GM18507 (cell line): ENCODE measurements around the gene NCOA4.
"Not testable (repeated sequence)": the region's sequence is repeated elsewhere in the genome, so short reads cannot be mapped to it uniquely, and the experiment has no call there.

Experiments used
- DNase-seq: peaks from one replicate; pipeline ENCODE4 v3.0.0; 2011; ENCODE audit warnings: low read depth; ENCODE audit not compliant: insufficient read length; ENCODE audit errors: extremely low spot score
- FAIRE-seq: peaks from 2 replicates; lab custom pipeline; 2011; peaks lifted over from hg19 to GRCh38; lab: Jason Lieb, UNC

The NCOA4 gene

DNA sequence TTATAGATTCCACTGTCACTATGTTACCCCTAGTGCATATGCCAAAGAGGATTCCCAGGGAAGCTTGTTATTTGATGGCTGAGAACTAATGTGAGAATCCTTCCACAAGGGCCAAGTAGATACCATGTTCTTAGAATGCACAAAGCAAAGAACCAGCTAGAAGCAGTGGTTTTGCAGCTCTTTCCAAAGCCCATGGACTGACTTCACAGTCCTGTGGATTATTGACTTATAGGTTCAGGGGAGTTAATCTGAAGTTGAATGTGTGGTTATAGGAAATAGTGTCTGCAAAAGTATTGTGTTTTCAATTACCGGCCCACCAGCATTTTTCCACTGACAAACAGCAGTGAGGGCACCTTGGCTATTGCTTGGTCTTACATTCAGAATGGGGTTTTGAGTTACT, 29.9 kb downstream of the NCOA4 start:
- FAIRE-seq (no peak), DNase-seq (no peak)

DNA sequence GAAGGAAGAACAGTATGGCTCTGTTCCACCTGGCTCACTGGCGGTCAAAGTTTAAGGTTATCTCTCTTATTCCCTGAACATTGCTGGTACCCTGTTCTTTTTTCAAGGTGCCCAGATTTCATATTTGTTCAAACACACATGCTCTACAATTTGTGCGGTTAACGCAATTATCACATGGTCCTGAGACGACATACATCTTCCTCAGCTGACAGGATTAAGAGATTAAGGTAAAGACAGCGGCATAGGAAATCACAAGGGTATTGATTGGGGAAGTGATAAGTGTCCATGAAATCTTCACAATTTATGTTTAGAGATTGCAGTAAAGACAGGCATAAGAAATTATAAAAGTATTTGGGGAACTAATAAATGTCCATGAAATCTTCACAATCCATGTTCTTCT, 30.5 kb downstream of the NCOA4 start:
- not testable (repeated sequence) for FAIRE-seq, DNase-seq

DNA sequence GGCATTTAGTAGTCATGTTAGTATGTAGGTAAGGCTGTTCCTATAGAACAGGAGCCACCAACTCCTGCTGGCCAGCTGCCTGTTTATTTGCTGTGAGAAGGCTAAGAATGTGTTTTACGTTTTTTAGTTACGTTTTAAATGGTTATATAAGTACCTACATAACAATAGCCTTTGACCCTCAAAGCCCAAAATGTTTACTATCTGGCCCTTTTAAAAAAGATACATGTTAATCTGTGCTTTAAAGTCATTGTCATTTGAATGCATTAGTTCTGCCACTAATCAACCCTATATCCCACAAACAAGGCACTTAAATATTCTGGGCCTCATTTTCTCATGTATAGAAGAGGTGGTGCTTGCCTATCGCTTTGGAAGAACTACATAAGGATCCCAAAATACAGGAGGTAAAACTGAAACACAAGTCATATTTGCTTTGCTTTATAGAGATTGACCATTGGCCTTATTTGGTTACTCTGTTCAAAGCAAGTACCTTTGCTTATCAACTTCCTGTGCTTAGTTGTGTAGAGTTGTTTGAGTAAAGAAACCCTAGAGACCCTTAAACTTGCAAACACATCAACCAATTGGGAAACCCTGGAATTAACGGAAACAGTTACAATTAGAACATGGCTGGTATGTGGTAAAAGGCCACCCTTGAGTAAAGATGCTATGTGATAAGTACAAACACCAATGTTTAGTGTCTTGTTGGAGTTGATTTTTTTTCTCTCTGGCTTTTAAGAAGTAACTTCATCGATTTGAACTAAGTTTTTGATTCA, 32.2 kb downstream of the NCOA4 start:
- FAIRE-seq = no peak
- DNase-seq = no peak

DNA sequence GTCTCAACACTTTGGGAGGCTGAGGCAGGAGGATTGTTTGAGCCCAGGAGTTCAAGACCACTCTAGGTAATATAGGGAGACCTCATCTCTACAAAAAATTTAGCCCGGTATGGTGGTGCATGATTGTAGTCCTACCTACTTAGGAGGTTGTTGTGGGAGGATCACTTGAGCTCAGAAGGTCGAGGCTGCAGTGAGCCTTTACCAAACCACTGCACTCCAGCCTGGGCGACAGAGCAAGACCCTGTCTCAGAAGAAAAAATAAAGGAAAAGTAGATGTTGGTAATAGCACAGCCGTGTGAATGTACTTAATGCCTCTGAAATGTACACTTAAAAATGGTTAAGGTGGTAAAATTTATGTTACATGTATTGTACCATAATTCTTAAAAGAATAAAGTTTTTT, 32.9 kb downstream of the NCOA4 start:
- DNase-seq (no peak), FAIRE-seq (no peak)

DNA sequence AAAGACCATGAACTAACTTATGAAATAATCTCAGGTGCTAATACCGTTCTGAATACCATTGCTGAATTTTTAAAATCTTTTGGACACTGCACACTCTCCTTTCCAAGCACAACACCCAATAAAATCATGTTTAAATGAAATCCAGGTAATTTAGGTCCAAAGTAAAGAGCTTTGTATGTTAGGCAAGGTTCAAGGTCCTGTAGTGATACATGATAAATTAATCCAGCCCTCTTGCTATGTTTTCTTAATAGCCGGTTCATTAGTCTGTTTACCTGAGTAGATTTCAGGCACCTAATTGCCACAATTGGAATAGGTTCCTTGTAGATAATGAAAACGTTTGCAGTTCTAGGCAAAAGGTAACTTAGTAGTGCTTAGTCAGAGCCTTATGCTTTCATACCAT, 44.8 kb downstream of the NCOA4 start:
- not testable (repeated sequence) for DNase-seq, FAIRE-seq

DNA sequence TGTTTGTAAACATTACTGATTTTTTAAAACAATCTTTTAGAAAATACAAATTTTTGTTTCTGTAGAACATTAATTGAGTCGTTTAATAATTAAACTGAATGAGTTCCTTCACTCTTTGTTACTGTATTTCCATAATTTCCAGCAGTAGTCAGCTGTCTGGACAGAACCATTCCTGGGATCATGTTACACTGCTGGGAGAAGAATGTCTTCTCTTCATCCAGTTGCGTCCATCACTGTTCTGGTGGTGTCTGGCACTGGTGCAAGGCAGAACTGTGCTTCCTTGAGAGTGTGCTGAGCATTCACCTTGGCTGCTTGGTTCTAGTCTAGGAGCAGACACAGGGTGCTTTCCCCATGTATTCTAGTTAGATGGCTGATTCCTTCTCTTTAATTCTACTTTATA, 46.0 kb downstream of the NCOA4 start:
- not testable (repeated sequence) for FAIRE-seq

DNA sequence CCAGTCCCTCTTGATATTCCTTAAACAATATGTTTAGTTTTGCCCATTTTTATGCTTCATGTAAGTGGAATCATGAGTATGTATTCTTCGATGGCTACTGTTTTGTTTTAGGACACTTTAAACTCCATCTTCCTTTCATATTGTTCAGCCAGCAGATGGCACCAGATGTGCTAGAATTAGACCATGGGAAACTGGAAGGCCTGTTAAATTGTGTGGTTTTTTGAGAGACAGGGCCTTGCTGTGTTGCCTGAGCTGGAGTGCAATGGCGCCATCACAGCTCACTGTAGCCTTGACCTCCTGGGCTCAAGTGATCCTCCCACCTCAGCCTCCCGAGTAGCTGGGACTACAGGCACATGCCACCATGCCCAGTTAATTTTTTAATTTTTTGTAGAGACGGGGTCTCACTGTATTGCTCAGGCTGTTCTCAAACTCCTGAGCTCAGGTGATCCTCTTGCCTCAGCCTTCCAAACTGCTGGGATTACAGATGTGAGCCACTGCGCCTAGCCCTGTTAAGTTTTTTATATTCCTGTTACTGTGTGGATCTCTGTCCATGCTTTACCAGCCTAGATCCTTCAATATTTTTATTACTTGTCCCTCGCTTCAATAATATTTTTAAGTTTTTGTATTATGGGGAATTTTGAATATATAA, 46.8 kb downstream of the NCOA4 start:
- FAIRE-seq, DNase-seq: not testable (repeated sequence)

More for the DNA sequence above, 46.0 kb downstream of the NCOA4 start:
- DNase-seq = not testable (repeated sequence)

DNA sequence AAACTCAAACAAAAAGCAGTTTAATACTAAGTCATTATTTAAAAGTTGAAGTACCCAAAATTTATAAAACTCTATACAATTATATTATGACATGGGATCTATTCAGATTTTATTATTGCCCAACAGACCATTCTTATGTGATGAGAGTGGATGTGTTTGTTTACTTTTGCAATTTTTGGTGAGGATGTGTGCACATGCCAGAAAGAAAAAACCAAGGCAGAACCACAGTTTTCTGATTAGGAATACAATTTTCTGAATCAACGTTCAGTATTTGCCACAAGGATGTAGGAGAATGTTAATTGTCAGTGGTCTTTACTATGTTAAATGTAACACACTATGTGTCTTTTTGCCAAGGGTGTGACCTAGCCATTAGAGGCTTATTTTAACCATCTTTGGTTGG, 49.1 kb downstream of the NCOA4 start:
- FAIRE-seq, DNase-seq: not testable (repeated sequence)

DNA sequence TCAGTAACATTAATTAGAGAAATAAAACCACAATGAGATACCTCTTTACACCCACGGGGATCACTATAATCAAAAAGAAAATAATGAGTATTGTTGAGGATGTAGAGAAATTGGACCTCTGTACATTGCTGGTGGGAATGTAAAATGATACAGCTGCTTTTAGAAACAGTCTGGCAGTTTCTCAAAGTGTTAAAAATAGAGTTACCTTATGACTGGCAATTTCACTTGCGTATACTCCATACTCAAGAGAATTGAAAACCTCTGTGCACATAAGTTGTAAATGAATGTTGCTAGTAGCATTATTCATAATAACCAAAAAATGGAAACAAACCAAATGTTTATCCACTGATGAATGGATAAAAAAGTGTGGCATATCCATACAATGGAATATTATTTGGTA, 51.9 kb downstream of the NCOA4 start:
- not testable (repeated sequence) for DNase-seq, FAIRE-seq

DNA sequence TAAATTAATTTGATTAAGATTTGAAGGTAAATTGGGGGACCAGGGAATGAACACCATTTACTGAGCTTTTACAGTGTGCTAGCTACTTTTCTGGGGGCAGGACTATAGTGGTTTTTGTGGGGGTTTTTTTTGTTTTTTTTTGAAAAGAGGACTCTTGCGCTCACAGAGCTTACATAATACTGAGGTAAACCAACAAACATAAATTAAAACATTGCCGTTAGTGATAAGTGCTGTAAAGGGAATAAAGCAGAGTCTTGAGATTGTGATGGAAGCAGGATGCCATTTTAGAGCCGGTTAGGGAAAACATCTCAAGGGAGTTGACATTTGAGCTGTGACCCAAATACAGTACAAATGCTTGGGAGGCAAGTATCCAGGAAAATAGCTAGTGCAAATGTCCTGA, 56.4 kb downstream of the NCOA4 start:
- not testable (repeated sequence) for FAIRE-seq, DNase-seq

DNA sequence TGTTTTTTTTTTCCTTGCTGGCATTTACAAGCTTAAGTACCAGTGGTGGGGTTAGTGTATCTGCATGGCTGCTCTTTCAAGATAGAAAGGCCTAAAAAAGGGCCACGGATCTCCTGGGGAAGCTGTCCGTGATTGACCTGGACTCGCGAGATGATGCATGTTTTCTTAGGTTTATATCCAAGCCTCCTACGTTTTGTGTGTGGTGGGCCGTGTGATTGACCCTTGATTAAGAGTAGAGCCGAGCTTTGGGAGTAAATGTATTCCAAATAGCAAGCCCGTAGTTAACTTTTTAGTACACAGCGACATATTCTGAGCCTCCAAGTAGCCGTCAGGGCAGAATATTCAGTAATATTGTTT, 57.6 kb downstream of the NCOA4 start:
- DNase-seq, FAIRE-seq: not testable (repeated sequence)

DNA sequence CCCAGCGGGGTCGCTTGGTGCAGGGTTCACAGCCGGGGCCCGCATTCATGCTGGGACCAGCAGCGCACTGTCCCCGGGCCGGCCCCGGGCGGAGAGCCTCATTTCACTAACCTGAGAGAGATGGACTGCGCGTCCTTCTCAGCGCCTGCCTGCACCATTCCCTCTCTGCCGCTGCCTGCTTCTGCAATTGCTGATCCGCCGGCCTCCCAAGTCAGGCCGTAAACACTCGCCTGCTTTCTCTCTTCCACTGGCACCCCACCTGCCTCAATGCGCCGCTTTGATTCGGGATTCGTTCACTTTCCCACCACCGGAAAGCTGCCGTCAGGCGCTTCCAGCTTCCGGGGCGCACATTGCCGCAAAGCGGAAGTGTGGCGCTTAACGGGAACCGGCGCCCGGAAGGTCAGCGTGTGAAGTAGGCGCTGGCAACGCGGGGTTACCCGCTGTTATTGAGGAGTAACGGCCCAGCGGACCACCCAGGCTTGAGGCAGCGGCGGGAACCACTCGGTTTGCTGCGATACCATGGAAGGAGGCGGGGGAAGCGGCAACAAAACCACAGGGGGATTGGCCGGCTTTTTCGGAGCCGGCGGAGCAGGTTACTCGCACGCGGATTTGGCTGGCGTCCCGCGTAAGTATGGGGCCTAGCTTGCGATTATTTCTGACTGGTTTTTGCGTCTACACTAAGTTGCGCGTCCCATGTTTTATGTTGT, 58.2 kb downstream of the NCOA4 start, which contains the start of gene TIMM23:
Gene TIMM23, plus strand, starts transcription at position 384 of the 707 bp plus-strand sequence. Its CDS starts 136 bp downstream, at position 520.
- FAIRE-seq = not testable (repeated sequence)
- DNase-seq = peak; percentile 20

DNA sequence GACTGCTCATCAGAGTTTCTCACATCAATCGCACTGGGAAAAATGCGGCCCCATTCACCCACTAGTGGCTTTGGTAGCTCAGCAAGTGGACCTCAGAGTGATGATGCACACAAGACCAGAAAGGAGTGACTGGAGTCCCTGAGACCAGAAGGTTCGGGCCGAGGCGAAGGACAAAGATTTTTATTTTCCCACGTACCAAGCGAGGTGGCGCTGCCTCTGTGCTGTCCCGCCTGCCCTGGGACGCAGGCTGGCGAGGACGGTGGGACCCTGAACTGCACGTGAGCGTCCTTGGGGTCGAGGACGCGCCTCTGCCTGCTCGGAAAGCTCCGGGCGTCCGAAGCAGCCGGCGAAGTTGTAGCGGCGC, 58.7 kb downstream of the NCOA4 start:
- not testable (repeated sequence) for FAIRE-seq, DNase-seq

DNA sequence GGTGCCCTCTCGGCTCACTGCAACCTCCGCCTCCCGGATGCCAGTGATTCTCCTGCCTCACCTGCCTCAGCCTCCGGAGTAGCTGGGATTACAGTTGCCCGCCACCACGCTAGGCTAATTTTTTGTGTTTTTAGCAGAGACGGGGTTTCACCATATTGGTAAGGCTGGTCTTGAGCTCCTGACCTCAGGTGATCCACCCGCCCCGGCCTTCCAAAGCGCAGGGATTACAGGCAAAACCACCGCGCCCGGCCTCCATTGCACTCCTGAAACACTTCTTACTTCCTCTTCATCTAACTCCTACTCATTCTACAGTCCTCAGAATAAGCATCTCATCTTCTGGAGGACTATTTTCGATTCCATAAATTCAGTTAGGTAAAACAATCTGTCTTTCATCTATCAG, 59.4 kb downstream of the NCOA4 start:
- not testable (repeated sequence) for DNase-seq, FAIRE-seq

DNA sequence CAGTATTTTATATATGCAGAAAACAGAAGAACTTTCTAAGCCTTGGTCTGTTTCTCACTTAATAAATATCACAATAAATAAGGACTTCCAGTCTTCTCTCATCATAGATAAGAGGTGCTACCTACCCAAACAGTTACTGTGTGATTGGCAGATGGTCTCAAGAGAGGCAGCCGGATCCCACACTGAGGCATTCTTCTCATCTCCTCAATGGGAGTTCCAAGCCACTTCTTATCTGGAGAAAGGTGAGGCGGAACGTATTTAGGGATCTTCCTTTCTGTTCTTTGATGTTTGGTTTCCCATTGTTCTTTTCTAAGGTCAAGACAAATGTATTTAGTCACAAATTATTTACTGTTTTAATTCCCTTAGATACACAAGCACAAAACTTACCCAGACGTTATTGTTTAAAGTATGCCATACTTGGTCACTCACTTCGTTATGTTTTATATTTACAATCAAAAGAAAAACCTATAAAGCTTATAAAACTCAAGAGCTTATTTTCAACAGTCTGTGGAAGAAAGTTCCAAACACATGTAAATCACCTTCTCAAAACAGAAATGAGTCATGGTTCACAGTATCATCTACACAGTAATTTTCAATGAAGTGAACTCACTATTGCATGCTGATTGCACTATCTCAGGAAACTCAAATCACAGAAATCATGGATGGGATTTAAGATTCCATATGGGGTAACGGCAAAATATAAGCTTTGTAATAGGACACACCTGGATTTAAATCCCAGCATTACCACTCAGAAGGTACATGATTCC, 67.6 kb downstream of the NCOA4 start:
- not testable (repeated sequence) for FAIRE-seq, DNase-seq

DNA sequence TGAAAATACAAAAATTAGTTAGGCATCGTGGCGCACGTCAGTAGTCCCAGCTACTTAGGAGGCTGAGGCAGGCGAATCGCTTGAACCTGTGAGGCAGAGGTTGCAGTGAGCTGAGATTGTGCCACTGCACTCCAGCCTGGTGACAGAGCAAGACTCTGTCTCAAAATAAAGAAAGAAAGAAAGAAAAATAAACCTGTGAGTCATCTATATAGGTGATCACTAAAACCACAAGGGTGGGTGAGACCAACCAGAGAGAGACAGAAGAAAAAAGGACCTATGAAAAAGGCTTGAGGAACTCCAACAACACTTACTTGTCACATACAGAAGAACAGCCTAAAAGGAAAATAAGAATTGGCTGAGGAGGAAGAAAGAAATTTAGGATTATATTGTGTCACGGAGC, 72.5 kb downstream of the NCOA4 start:
- DNase-seq, FAIRE-seq: not testable (repeated sequence)

DNA sequence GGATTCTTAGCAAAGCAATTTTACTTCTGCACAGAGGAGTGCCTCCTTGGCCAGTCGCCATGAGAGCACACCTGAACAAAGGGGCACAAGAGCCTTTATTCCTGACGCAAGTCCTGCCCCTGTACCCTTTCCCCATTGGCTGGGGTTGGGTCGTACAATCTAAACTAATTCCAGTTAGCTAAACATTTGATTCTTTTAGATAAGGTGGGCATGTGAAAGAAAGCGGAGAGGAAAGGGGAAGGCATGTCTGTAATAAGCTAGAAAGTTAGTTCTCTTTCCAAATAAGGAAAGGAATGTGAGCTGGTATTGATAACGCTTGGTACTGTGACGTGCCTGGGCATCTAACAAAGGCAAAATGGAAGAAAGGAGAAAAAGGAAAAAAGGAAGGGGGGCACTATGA, 73.8 kb downstream of the NCOA4 start:
- not testable (repeated sequence) for DNase-seq, FAIRE-seq
